ENCODE results near the gene ARCN1.
"Not testable (repeated sequence)": the region's sequence is repeated elsewhere in the genome, so short reads cannot be mapped to it uniquely, and the experiment has no call there.

ARCN1 gene

GRCh38 chr11:118545533-118545932, 26.7 kb upstream of the ARCN1 start:
- DNase-seq = no peak

GRCh38 chr11:118547132-118547531, 25.1 kb upstream of the ARCN1 start:
- DNase-seq = no peak

GRCh38 chr11:118552341-118552740, 19.9 kb upstream of the ARCN1 start:
- no peak for DNase-seq

- no peak for DNase-seq
These were observed 11.4 kb upstream of the ARCN1 start for GRCh38 chr11:118560806-118561205.

GRCh38 chr11:118565051-118565450, 7.2 kb upstream of the ARCN1 start:
- DNase-seq = no peak

GRCh38 chr11:118569670-118570069, 2.5 kb upstream of the ARCN1 start:
- DNase-seq = no peak

- DNase-seq = no peak
These were observed 1.4 kb upstream of the ARCN1 start for GRCh38 chr11:118570787-118571186.

- not testable (repeated sequence) for DNase-seq
These were observed 528 bp upstream of the ARCN1 start for GRCh38 chr11:118571701-118572060.

- no peak for DNase-seq
These were observed 857 bp downstream of the ARCN1 start for GRCh38 chr11:118572981-118573550.

GRCh38 chr11:118574636-118575035, 2.4 kb downstream of the ARCN1 start:
- no peak for DNase-seq

GRCh38 chr11:118577995-118578394, 5.8 kb downstream of the ARCN1 start:
- not testable (repeated sequence) for DNase-seq

- no peak for DNase-seq
These were observed 8.8 kb downstream of the ARCN1 start for GRCh38 chr11:118581057-118581456.

- no peak for DNase-seq
These were observed 15.7 kb downstream of the ARCN1 start for GRCh38 chr11:118587952-118588351.

GRCh38 chr11:118592616-118593367, 20.6 kb downstream of the ARCN1 start:
- DNase-seq = no peak

GRCh38 chr11:118594984-118595383, 22.8 kb downstream of the ARCN1 start:
- DNase-seq = not testable (repeated sequence)

GRCh38 chr11:118596224-118597146, 24.3 kb downstream of the ARCN1 start:
- no peak for DNase-seq

- DNase-seq = no peak
These were observed 25.3 kb downstream of the ARCN1 start for GRCh38 chr11:118597556-118597955.

GRCh38 chr11:118602331-118602730, 30.1 kb downstream of the ARCN1 start:
- no peak for DNase-seq

- DNase-seq = not testable (repeated sequence)
These were observed 31.5 kb downstream of the ARCN1 start for GRCh38 chr11:118603709-118604108.

- no peak for DNase-seq
These were observed 32.4 kb downstream of the ARCN1 start for GRCh38 chr11:118604566-118604965.

GRCh38 chr11:118605116-118605867, 33.1 kb downstream of the ARCN1 start:
- no peak for DNase-seq

GRCh38 chr11:118606157-118606843, 34.1 kb downstream of the ARCN1 start:
- no peak for DNase-seq

Data from SIG-M5 (cell line).